WTC11 (cell line): ENCODE data around the gene TSGA10. TPM values are rescaled to one million over a fixed set of nuclear protein-coding genes. Genes with fewer than 3 reads are reported as not detected.

Source experiments
- ATAC-seq: fragments of 200-7000 bp; cut with Tn5 transposase; 2 replicates; pipeline ENCODE4 v1.10.0; 2021; ENCODE audit warnings: mild to moderate bottlenecking, moderate library complexity
- CTCF ChIA-PET: fragments of 300-600 bp; sonication (Branson Sonifier 250); formaldehyde crosslinking; loops from one replicate; lab custom pipeline; 2021; ENCODE audit warnings: antibody characterized with exemption; lab: Charles Lee
- POLR2A ChIA-PET: fragments of 350-600 bp; sonication (Branson Sonifier 250); formaldehyde crosslinking; loops from one replicate; lab custom pipeline; 2021; ENCODE audit warnings: antibody characterized with exemption; lab: Charles Lee
- DNase-seq: peaks from one replicate; pipeline ENCODE4 v3.0.0; 2021; ENCODE audit warnings: low spot score
- H3K27ac Mint-ChIP-seq: 2 replicates; pipeline ENCODE4 v1.8.0; 2021; ENCODE audit warnings: mixed read lengths
- H3K27me3 Mint-ChIP-seq: 2 replicates; pipeline ENCODE4 v1.8.0; 2021; ENCODE audit warnings: low read depth, mild to moderate bottlenecking, moderate library complexity, mixed read lengths
- H3K36me3 Mint-ChIP-seq: 2 replicates; pipeline ENCODE4 v1.8.0; 2021; ENCODE audit warnings: mixed read lengths
- H3K4me1 Mint-ChIP-seq: 2 replicates; pipeline ENCODE4 v1.8.0; 2022; ENCODE audit warnings: mixed read lengths
- H3K4me3 Mint-ChIP-seq: 2 replicates; pipeline ENCODE4 v1.8.0; 2021; ENCODE audit warnings: mild to moderate bottlenecking, moderate library complexity, mixed read lengths
- H3K9me3 Mint-ChIP-seq: 2 replicates; pipeline ENCODE4 v1.8.0; 2021; ENCODE audit warnings: mixed read lengths
- ELF4 ChIP-seq: sonication (generic); formaldehyde crosslinking; IDR thresholded peaks from 2 replicates; pipeline ENCODE4 v1.8.1; 2022; ENCODE audit warnings: low read depth, mild to moderate bottlenecking, moderate library complexity, missing genetic modification reagents
- ETV6 ChIP-seq: sonication (generic); formaldehyde crosslinking; IDR thresholded peaks from 2 replicates; pipeline ENCODE4 v1.8.1; 2022; ENCODE audit warnings: mild to moderate bottlenecking, missing genetic modification reagents
- FOXJ3 ChIP-seq: sonication (generic); formaldehyde crosslinking; IDR thresholded peaks from 2 replicates; pipeline ENCODE4 v1.9.0; 2021; ENCODE audit warnings: missing genetic modification reagents, mild to moderate bottlenecking, borderline replicate concordance
- KAT7 ChIP-seq: sonication (generic); formaldehyde crosslinking; IDR thresholded peaks from 2 replicates; pipeline ENCODE4 v1.8.1; 2023; ENCODE audit warnings: missing genetic modification reagents, mild to moderate bottlenecking, borderline replicate concordance
- NR3C1 ChIP-seq: sonication (generic); formaldehyde crosslinking; conservative IDR thresholded peaks from 2 replicates; pipeline ENCODE4 v1.8.1; 2023; ENCODE audit warnings: low read depth, mild to moderate bottlenecking, missing genetic modification reagents
- SMAD3 ChIP-seq: sonication (generic); formaldehyde crosslinking; IDR thresholded peaks from 2 replicates; pipeline ENCODE4 v1.8.0; 2022; ENCODE audit warnings: missing genetic modification reagents, mild to moderate bottlenecking, borderline replicate concordance
- TP53 ChIP-seq: sonication (generic); formaldehyde crosslinking; IDR thresholded peaks from 2 replicates; pipeline ENCODE4 v1.8.1; 2023; ENCODE audit warnings: mild to moderate bottlenecking, missing genetic modification reagents
- ZNF138 ChIP-seq: sonication (generic); formaldehyde crosslinking; conservative IDR thresholded peaks from 2 replicates; pipeline ENCODE4 v1.8.1; 2022; ENCODE audit warnings: mild to moderate bottlenecking, moderate library complexity, missing genetic modification reagents
- ZNF416 ChIP-seq: fragments of 250-450 bp; sonication (Bioruptor Pico); IDR thresholded peaks from 2 replicates; pipeline ENCODE4 v1.9.0; 2021; ENCODE audit warnings: mild to moderate bottlenecking, inconsistent platforms
- ZNF671 ChIP-seq: fragments of 250-450 bp; sonication (Bioruptor Pico); IDR thresholded peaks from 2 replicates; pipeline ENCODE4 v1.8.0; 2021; ENCODE audit warnings: mild to moderate bottlenecking
- total RNA-seq: library from RNA; stranded (reverse); gene quantifications from 3 replicates; pipeline ENCODE4 v1.2.3, GENCODE V29; 2021
- TF ChIP-seq, protein P1 (sequence below): fragments of 250-450 bp; sonication (Bioruptor Pico); IDR thresholded peaks from 2 replicates; pipeline ENCODE4 v2.1.2; 2022; ENCODE audit warnings: mild to moderate bottlenecking, moderate library complexity
- TF ChIP-seq, protein P2 (sequence below): sonication (generic); formaldehyde crosslinking; IDR thresholded peaks from 2 replicates; pipeline ENCODE4 v1.8.0; 2022; ENCODE audit warnings: mild to moderate bottlenecking, missing genetic modification reagents
- TF ChIP-seq, protein P3 (sequence below): sonication (generic); formaldehyde crosslinking; IDR thresholded peaks from 2 replicates; pipeline ENCODE4 v1.8.1; 2023; ENCODE audit warnings: mild to moderate bottlenecking, missing genetic modification reagents, borderline replicate concordance
- TF ChIP-seq, protein P4 (sequence below): sonication (generic); formaldehyde crosslinking; IDR thresholded peaks from 2 replicates; pipeline ENCODE4 v1.8.0; 2023; ENCODE audit warnings: mild to moderate bottlenecking, missing genetic modification reagents
- TF ChIP-seq, protein P5 (sequence below): sonication (generic); formaldehyde crosslinking; IDR thresholded peaks from 2 replicates; pipeline ENCODE4 v1.8.1; 2023; ENCODE audit warnings: mild to moderate bottlenecking, moderate library complexity, missing genetic modification reagents
- TF ChIP-seq, protein P6 (sequence below): sonication (generic); formaldehyde crosslinking; IDR thresholded peaks from 2 replicates; pipeline ENCODE4 v1.8.0; 2022; ENCODE audit warnings: mild to moderate bottlenecking, missing genetic modification reagents
- TF ChIP-seq, protein P7 (sequence below): fragments of 250-450 bp; sonication (Bioruptor Pico); IDR thresholded peaks from 2 replicates; pipeline ENCODE4 v1.9.0; 2021; ENCODE audit warnings: mild to moderate bottlenecking, borderline replicate concordance
- TF ChIP-seq, protein P8 (sequence below): sonication (generic); formaldehyde crosslinking; IDR thresholded peaks from 2 replicates; pipeline ENCODE4 v1.8.0; 2023; ENCODE audit warnings: missing genetic modification reagents

Gene TSGA10
- total RNA-seq, 1 experiment from 2014 or later: 9.1 TPM

DNA sequence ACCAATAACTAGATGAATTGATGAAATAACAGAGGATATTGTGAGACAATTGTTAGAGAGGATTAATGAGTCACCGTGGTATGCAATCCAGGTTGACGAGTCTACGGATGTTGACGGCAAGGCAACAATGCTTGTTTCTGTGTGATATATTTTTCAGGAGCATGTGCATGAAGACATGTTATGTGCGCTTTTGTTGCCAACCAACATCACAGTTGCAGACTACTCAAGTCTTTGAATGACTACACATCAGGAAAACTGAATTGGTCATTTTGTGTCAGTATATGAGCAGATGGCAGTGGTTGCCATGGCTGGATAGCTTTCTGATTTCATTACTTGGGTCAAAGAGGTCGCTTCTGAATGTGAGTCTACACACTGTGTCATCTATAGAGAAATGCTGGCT, 122.0 kb downstream of the TSGA10 start:
- peaks cover 3% of the 10 kb centered on the region; the same call in 1 of the 2 replicates for H3K9me3 Mint-ChIP-seq
- ATAC-seq: no peak
- TF ChIP-seq, protein P1, sequence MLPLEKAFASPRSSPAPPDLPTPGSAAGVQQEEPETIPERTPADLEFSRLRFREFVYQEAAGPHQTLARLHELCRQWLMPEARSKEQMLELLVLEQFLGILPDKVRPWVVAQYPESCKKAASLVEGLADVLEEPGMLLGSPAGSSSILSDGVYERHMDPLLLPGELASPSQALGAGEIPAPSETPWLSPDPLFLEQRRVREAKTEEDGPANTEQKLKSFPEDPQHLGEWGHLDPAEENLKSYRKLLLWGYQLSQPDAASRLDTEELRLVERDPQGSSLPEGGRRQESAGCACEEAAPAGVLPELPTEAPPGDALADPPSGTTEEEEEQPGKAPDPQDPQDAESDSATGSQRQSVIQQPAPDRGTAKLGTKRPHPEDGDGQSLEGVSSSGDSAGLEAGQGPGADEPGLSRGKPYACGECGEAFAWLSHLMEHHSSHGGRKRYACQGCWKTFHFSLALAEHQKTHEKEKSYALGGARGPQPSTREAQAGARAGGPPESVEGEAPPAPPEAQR (CRISPR knock-in tag): no peak
- TF ChIP-seq ZNF671 (no peak), ZNF416 (no peak), NR3C1 (CRISPR knock-in tag) (no peak), ETV6 (CRISPR knock-in tag) (no peak)
- TF ChIP-seq, protein P2, sequence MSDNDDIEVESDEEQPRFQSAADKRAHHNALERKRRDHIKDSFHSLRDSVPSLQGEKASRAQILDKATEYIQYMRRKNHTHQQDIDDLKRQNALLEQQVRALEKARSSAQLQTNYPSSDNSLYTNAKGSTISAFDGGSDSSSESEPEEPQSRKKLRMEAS (CRISPR knock-in tag): no peak
- TF ChIP-seq, all 79 proteins: peak for 0
- Mint-ChIP-seq H3K27ac (no peak overlapping the region), H3K4me1 (peaks cover 17% of the 10 kb centered on the region), H3K4me3 (no peak overlapping the region), H3K27me3 (no peaks in the 10 kb centered on the region), H3K36me3 (0 out of 2 replicates have a peak, but pooled peaks cover 2% of the 10 kb centered on the region)
- POLR2A ChIA-PET: no interaction called here
- DNase-seq: no peak
- CTCF ChIA-PET: interaction anchor here (0.9 kb wide), 1 partner anchor 383 kb away, joined by 3 read pairs; no protein-coding TSS in a partner anchor

DNA sequence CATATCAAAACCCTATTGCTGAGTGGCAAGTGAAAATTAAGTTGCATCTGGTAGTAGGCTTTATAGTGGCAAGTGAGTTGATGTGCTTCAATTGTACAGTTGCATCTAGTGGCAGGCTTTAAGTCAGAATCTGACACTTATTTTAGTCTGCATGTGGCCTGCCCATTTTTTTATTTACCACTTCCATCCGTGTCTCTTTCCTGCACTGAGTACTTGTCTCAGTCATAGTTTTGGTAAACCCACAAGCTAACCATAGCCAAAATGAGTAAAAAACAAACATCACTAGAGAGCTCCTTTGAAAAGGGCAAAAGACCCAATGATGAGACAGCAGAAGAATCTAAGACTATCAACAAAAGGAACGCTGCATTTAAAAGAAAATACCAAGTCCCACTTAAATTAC, 122.7 kb downstream of the TSGA10 start:
- POLR2A ChIA-PET: no interaction called here
- Mint-ChIP-seq H3K27ac (no peak overlapping the region), H3K27me3 (no peaks in the 10 kb centered on the region), H3K9me3 (peaks cover 3% of the 10 kb centered on the region; the same call in 1 of the 2 replicates), H3K36me3 (0 out of 2 replicates have a peak, but pooled peaks cover 2% of the 10 kb centered on the region), H3K4me1 (peaks cover 16% of the 10 kb centered on the region), H3K4me3 (no peak overlapping the region)
- CTCF ChIA-PET: interaction anchor here (0.9 kb wide), 1 partner anchor 383 kb away, joined by 3 read pairs; no protein-coding TSS in a partner anchor
- ATAC-seq (no peak), DNase-seq (no peak)
- TF ChIP-seq SMAD3 (CRISPR knock-in tag) (no peak), FOXJ3 (CRISPR knock-in tag) (no peak), KAT7 (CRISPR knock-in tag) (no peak), ZNF138 (CRISPR knock-in tag) (no peak), ELF4 (no peak), ZNF671 (no peak), TP53 (CRISPR knock-in tag) (no peak)
- TF ChIP-seq, protein P3, sequence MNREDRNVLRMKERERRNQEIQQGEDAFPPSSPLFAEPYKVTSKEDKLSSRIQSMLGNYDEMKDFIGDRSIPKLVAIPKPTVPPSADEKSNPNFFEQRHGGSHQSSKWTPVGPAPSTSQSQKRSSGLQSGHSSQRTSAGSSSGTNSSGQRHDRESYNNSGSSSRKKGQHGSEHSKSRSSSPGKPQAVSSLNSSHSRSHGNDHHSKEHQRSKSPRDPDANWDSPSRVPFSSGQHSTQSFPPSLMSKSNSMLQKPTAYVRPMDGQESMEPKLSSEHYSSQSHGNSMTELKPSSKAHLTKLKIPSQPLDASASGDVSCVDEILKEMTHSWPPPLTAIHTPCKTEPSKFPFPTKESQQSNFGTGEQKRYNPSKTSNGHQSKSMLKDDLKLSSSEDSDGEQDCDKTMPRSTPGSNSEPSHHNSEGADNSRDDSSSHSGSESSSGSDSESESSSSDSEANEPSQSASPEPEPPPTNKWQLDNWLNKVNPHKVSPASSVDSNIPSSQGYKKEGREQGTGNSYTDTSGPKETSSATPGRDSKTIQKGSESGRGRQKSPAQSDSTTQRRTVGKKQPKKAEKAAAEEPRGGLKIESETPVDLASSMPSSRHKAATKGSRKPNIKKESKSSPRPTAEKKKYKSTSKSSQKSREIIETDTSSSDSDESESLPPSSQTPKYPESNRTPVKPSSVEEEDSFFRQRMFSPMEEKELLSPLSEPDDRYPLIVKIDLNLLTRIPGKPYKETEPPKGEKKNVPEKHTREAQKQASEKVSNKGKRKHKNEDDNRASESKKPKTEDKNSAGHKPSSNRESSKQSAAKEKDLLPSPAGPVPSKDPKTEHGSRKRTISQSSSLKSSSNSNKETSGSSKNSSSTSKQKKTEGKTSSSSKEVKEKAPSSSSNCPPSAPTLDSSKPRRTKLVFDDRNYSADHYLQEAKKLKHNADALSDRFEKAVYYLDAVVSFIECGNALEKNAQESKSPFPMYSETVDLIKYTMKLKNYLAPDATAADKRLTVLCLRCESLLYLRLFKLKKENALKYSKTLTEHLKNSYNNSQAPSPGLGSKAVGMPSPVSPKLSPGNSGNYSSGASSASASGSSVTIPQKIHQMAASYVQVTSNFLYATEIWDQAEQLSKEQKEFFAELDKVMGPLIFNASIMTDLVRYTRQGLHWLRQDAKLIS (CRISPR knock-in tag): no peak
- TF ChIP-seq, protein P4, sequence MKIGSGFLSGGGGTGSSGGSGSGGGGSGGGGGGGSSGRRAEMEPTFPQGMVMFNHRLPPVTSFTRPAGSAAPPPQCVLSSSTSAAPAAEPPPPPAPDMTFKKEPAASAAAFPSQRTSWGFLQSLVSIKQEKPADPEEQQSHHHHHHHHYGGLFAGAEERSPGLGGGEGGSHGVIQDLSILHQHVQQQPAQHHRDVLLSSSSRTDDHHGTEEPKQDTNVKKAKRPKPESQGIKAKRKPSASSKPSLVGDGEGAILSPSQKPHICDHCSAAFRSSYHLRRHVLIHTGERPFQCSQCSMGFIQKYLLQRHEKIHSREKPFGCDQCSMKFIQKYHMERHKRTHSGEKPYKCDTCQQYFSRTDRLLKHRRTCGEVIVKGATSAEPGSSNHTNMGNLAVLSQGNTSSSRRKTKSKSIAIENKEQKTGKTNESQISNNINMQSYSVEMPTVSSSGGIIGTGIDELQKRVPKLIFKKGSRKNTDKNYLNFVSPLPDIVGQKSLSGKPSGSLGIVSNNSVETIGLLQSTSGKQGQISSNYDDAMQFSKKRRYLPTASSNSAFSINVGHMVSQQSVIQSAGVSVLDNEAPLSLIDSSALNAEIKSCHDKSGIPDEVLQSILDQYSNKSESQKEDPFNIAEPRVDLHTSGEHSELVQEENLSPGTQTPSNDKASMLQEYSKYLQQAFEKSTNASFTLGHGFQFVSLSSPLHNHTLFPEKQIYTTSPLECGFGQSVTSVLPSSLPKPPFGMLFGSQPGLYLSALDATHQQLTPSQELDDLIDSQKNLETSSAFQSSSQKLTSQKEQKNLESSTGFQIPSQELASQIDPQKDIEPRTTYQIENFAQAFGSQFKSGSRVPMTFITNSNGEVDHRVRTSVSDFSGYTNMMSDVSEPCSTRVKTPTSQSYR (CRISPR knock-in tag): no peak
- TF ChIP-seq, protein P5, sequence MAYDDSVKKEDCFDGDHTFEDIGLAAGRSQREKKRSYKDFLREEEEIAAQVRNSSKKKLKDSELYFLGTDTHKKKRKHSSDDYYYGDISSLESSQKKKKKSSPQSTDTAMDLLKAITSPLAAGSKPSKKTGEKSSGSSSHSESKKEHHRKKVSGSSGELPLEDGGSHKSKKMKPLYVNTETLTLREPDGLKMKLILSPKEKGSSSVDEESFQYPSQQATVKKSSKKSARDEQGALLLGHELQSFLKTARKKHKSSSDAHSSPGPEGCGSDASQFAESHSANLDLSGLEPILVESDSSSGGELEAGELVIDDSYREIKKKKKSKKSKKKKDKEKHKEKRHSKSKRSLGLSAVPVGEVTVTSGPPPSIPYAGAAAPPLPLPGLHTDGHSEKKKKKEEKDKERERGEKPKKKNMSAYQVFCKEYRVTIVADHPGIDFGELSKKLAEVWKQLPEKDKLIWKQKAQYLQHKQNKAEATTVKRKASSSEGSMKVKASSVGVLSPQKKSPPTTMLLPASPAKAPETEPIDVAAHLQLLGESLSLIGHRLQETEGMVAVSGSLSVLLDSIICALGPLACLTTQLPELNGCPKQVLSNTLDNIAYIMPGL (CRISPR knock-in tag): no peak
- TF ChIP-seq, protein P6, sequence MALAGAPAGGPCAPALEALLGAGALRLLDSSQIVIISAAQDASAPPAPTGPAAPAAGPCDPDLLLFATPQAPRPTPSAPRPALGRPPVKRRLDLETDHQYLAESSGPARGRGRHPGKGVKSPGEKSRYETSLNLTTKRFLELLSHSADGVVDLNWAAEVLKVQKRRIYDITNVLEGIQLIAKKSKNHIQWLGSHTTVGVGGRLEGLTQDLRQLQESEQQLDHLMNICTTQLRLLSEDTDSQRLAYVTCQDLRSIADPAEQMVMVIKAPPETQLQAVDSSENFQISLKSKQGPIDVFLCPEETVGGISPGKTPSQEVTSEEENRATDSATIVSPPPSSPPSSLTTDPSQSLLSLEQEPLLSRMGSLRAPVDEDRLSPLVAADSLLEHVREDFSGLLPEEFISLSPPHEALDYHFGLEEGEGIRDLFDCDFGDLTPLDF (CRISPR knock-in tag): no peak
- TF ChIP-seq, protein P7, sequence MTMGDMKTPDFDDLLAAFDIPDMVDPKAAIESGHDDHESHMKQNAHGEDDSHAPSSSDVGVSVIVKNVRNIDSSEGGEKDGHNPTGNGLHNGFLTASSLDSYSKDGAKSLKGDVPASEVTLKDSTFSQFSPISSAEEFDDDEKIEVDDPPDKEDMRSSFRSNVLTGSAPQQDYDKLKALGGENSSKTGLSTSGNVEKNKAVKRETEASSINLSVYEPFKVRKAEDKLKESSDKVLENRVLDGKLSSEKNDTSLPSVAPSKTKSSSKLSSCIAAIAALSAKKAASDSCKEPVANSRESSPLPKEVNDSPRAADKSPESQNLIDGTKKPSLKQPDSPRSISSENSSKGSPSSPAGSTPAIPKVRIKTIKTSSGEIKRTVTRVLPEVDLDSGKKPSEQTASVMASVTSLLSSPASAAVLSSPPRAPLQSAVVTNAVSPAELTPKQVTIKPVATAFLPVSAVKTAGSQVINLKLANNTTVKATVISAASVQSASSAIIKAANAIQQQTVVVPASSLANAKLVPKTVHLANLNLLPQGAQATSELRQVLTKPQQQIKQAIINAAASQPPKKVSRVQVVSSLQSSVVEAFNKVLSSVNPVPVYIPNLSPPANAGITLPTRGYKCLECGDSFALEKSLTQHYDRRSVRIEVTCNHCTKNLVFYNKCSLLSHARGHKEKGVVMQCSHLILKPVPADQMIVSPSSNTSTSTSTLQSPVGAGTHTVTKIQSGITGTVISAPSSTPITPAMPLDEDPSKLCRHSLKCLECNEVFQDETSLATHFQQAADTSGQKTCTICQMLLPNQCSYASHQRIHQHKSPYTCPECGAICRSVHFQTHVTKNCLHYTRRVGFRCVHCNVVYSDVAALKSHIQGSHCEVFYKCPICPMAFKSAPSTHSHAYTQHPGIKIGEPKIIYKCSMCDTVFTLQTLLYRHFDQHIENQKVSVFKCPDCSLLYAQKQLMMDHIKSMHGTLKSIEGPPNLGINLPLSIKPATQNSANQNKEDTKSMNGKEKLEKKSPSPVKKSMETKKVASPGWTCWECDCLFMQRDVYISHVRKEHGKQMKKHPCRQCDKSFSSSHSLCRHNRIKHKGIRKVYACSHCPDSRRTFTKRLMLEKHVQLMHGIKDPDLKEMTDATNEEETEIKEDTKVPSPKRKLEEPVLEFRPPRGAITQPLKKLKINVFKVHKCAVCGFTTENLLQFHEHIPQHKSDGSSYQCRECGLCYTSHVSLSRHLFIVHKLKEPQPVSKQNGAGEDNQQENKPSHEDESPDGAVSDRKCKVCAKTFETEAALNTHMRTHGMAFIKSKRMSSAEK (CRISPR knock-in tag): no peak
- TF ChIP-seq, protein P8, sequence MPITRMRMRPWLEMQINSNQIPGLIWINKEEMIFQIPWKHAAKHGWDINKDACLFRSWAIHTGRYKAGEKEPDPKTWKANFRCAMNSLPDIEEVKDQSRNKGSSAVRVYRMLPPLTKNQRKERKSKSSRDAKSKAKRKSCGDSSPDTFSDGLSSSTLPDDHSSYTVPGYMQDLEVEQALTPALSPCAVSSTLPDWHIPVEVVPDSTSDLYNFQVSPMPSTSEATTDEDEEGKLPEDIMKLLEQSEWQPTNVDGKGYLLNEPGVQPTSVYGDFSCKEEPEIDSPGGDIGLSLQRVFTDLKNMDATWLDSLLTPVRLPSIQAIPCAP: no peak
